Chondrocyte (in vitro differentiated cells): Measurements from ENCODE around the gene GDAP1L1. TPM values are rescaled to one million over a fixed set of nuclear protein-coding genes. Genes with fewer than 3 reads are reported as not detected.

Experiments used
- DNase-seq: peaks from one replicate; pipeline ENCODE4 v3.0.0; 2021; ENCODE audit warnings: mixed read lengths, low spot score
- H3K27ac Mint-ChIP-seq: one replicate; pipeline ENCODE4 v1.8.0; 2021; ENCODE audit warnings: mild to moderate bottlenecking, moderate library complexity, mixed read lengths; ENCODE audit not compliant: unreplicated experiment
- H3K27me3 Mint-ChIP-seq: 2 replicates; pipeline ENCODE4 v1.8.0; 2021; ENCODE audit warnings: low read depth, mixed read lengths
- H3K36me3 Mint-ChIP-seq: 2 replicates; pipeline ENCODE4 v1.8.0; 2021; ENCODE audit warnings: low read depth, mixed read lengths
- H3K4me1 Mint-ChIP-seq: 2 replicates; pipeline ENCODE4 v1.8.0; 2021; ENCODE audit warnings: low read depth, mild to moderate bottlenecking, mixed read lengths
- H3K4me3 Mint-ChIP-seq: one replicate; pipeline ENCODE4 v1.8.0; 2021; ENCODE audit warnings: mild to moderate bottlenecking, moderate library complexity, mixed read lengths; ENCODE audit not compliant: unreplicated experiment
- H3K9me3 Mint-ChIP-seq: 2 replicates; pipeline ENCODE4 v1.8.0; 2021; ENCODE audit warnings: low read depth, mixed read lengths
- CTCF ChIP-seq: fragments of 200-600 bp; sonication (generic); IDR thresholded peaks from 2 replicates; pipeline ENCODE4 v1.5.0; 2021; ENCODE audit warnings: antibody characterized with exemption, mild to moderate bottlenecking, moderate library complexity
- total RNA-seq: library from RNA; stranded (reverse); gene quantifications from 3 replicates; pipeline ENCODE4 v1.2.1, GENCODE V29; 2021

GDAP1L1 gene
- total RNA-seq, 1 donor from 2014 or later, result not detected

DNA sequence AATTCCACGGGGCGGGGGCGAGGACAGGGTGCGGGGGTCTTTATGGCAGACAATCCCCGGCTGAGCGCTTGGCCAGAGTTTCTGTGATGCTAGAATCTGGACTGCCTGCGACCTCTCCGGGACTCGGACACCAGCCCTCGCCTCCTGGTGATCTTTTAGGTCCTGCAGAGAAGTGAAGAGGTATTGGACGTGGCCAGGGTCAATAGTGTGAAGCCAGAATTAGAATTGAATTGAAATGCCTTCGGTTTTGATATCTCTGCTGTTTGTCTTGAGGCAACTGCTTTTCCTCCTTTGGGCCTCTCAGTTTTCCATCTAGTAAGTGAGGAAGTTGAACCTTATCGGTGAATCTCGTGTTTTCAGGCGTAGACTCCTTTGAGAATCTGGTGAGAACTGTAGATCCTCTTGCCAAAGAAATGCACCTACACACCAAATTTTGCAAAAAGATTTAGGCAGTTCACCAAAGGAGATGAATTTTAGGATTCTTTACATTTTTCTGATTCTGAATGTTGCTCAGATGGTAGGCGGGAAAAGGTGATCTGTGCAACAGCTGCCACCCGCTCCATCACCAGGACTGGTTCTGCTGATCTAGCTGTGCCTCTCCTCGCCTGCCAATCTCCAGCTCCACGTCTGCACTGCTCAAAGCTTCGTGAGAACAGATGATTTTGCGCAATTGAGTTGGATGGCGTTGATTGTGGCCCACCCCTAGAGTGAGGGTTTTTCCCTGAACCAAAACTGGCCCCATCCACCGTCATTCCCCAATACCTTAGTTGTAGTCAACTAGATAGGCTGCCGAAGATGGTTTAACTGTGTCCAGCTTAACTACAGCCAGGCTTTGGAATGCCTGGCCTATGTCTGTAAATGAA is 35.7 kb upstream of the GDAP1L1 start:
- no peak for DNase-seq
- Mint-ChIP-seq H3K4me3 (peak overlapping the region; percentile 100), H3K9me3 (no peaks in the 10 kb centered on the region), H3K27ac (peak overlapping the region; percentile 100), H3K36me3 (peaks cover 4% of the 10 kb centered on the region), H3K27me3 (no peaks in the 10 kb centered on the region), H3K4me1 (peaks cover 54% of the 10 kb centered on the region)
- peak; percentile 19 for TF ChIP-seq CTCF

DNA sequence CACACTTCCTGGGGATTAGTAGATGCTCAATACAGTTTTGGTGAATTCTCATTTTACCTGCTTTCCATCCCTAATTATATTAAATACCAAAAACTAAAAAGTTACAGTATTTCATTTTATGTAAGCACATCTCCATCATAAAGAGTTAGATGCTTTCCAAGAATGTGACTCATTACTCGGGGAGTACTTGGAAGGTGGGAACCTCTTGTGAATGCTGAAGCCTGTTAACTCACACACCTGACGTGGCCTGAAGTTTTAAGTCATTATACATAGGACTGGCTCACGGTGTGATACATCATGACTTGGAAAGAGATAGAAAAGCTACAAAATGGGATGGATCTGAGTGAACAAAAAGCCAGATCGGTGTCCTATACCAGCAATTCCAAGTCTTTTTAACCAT is 34.3 kb upstream of the GDAP1L1 start:
- no peak for DNase-seq
- TF ChIP-seq CTCF, result no peak
- H3K9me3 Mint-ChIP-seq, result no peaks in the 10 kb centered on the region
- peaks cover 2% of the 10 kb centered on the region for H3K36me3 Mint-ChIP-seq
- H3K27ac Mint-ChIP-seq, result no peak overlapping the region
- peaks cover 48% of the 10 kb centered on the region for H3K4me1 Mint-ChIP-seq
- no peak overlapping the region for H3K4me3 Mint-ChIP-seq
- H3K27me3 Mint-ChIP-seq, result no peaks in the 10 kb centered on the region

- H3K36me3 Mint-ChIP-seq, result peaks cover under 1% of the 10 kb centered on the region
- TF ChIP-seq CTCF, result peak; percentile 89
- H3K9me3 Mint-ChIP-seq, result no peaks in the 10 kb centered on the region
- no peak overlapping the region for H3K4me3 Mint-ChIP-seq
- peaks cover 40% of the 10 kb centered on the region for H3K4me1 Mint-ChIP-seq
- no peaks in the 10 kb centered on the region for H3K27me3 Mint-ChIP-seq
- no peak for DNase-seq
- H3K27ac Mint-ChIP-seq, result no peak overlapping the region
Observed at GRCh38 chr20:44215125-44215524, 32.0 kb upstream of the GDAP1L1 start.

DNA sequence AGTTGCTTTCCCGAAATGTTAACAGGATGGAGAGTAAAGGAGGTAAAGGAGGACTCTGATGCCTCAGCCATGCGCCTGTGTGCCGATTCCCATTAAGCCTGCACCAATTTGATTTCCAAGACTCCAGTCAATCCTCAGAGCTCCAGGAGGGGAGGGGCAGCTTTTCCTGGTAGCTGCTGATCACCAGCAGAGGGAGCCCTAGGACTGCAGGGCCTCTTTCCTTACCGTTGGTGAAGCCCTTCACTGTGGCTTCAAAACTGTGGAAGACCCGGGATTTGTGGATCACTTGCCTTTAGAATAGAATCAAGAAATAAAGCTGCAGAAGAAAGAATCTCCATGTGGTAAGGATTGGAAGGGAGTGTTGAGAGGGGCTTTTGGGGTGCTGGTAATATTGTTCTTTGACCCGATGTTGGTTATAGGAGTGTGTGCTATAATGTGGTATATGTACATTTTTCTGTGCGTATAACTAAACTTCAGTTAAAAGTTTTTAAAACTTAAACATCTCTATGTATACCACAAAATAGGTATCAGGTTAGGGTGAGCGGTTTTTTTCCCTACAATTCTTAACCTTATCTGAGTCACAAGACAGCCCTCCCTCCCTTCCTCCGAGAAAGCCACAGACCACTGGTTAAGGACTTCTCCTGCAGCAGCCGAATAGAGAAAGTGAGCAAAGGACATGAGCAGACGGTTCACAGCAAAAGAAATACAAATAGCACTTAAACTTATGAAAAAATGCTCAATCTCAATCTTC is 29.6 kb upstream of the GDAP1L1 start:
- H3K9me3 Mint-ChIP-seq, result no peaks in the 10 kb centered on the region
- no peaks in the 10 kb centered on the region for H3K36me3 Mint-ChIP-seq
- no peak overlapping the region for H3K4me3 Mint-ChIP-seq
- peaks cover 25% of the 10 kb centered on the region for H3K4me1 Mint-ChIP-seq
- TF ChIP-seq CTCF, result peak; percentile 90
- no peak overlapping the region for H3K27ac Mint-ChIP-seq
- no peak for DNase-seq
- H3K27me3 Mint-ChIP-seq, result no peaks in the 10 kb centered on the region

- Mint-ChIP-seq H3K27ac (no peak overlapping the region), H3K9me3 (no peaks in the 10 kb centered on the region), H3K27me3 (no peaks in the 10 kb centered on the region), H3K36me3 (no peaks in the 10 kb centered on the region), H3K4me3 (no peak overlapping the region), H3K4me1 (peaks cover 25% of the 10 kb centered on the region)
- TF ChIP-seq CTCF, result no peak
- DNase-seq, result no peak
Observed at GRCh38 chr20:44218446-44218845, 28.7 kb upstream of the GDAP1L1 start.
